ENCODE measurements around the gene SLC14A1.

DNA sequence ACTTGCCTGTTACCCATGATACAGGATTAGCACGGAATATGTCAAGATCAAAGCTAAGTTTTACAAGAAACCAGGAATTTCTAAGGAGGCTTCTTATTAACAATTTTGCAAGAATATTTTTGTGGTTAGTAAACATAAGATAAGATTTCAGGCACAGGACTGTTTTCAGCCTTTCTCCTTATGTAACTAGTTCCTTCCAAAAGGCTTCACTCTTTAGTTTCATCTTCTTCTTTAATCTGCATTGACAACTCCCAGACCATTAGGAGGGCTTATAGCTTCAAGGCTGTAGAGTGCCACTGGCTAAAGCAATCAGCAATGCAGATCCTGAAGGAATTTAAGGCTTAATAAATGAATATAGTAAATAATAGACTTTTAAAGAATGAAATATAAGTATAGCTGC lies 29.3 kb downstream of the SLC14A1 start:
- no peak for TF ChIP-seq TAF1 (IDR thresholded peaks at IDR 0.05; ENCODE audit: borderline replicate concordance, insufficient read depth, low read length)
- no peak for TF ChIP-seq REST (IDR thresholded peaks at IDR 0.05; ENCODE audit: insufficient read depth in 1 of 2, low read depth in 2 of 2, low read length in 2 of 2)
